Astrocyte (in vitro differentiated cells and primary cell): Measurements from ENCODE around the gene GNA14. TPM values are rescaled to one million over a fixed set of nuclear protein-coding genes. Genes with fewer than 3 reads are reported as not detected.

Experiments used
- DNase-seq: peaks from one replicate; pipeline ENCODE4 v3.0.0-alpha.2; 2010; ENCODE audit warnings: low read depth
- FAIRE-seq: peaks from 2 replicates; lab custom pipeline; 2011; peaks lifted over from hg19 to GRCh38; lab: Jason Lieb, UNC
- H2AFZ ChIP-seq: 2 replicates; pipeline ENCODE4 v1.6.0; 2012; ENCODE audit warnings: low read depth, low read length, inconsistent platforms
- H3K27ac ChIP-seq: 2 replicates; pipeline ENCODE4 v1.5.1; 2011; ENCODE audit warnings: low read depth, low read length, inconsistent platforms
- H3K27me3 ChIP-seq: 2 replicates; pipeline ENCODE4 v1.6.0; 2011; ENCODE audit warnings: low read length, inconsistent platforms; ENCODE audit not compliant: insufficient read depth
- H3K36me3 ChIP-seq: 2 replicates; pipeline ENCODE4 v1.5.1; 2011; ENCODE audit warnings: low read length, inconsistent platforms; ENCODE audit not compliant: insufficient read depth
- H3K4me1 ChIP-seq: 2 replicates; pipeline ENCODE4 v1.5.1; 2011; ENCODE audit warnings: low read length, inconsistent platforms; ENCODE audit not compliant: insufficient read depth
- H3K4me2 ChIP-seq: 2 replicates; pipeline ENCODE4 v1.6.0; 2012; ENCODE audit warnings: low read length, inconsistent platforms
- H3K4me3 ChIP-seq: 2 replicates; pipeline ENCODE4 v1.5.1; 2011; ENCODE audit warnings: low read depth, mild to moderate bottlenecking, low read length, inconsistent platforms; ENCODE audit not compliant: insufficient read depth
- H3K79me2 ChIP-seq: 2 replicates; pipeline ENCODE4 v1.6.0; 2012; ENCODE audit warnings: mild to moderate bottlenecking, low read length, inconsistent platforms; ENCODE audit not compliant: insufficient read depth
- H3K9ac ChIP-seq: 2 replicates; pipeline ENCODE4 v1.6.0; 2012; ENCODE audit warnings: mild to moderate bottlenecking, low read length, inconsistent platforms
- H3K9me3 ChIP-seq: 2 replicates; pipeline ENCODE4 v1.5.1; 2012; ENCODE audit warnings: low read depth, mild to moderate bottlenecking, low read length, inconsistent platforms; ENCODE audit not compliant: insufficient read depth
- H4K20me1 ChIP-seq: 2 replicates; pipeline ENCODE4 v1.6.0; 2012; ENCODE audit warnings: low read length, inconsistent platforms; ENCODE audit not compliant: insufficient read depth
- H3K27ac Mint-ChIP-seq: one replicate; pipeline ENCODE4 v1.8.0; 2021; ENCODE audit warnings: mild to moderate bottlenecking, mixed read lengths; ENCODE audit not compliant: unreplicated experiment
- H3K27me3 Mint-ChIP-seq: one replicate; pipeline ENCODE4 v1.8.0; 2021; ENCODE audit warnings: low read depth, mixed read lengths; ENCODE audit not compliant: unreplicated experiment
- H3K36me3 Mint-ChIP-seq: one replicate; pipeline ENCODE4 v1.8.0; 2021; ENCODE audit warnings: low read depth, mixed read lengths; ENCODE audit not compliant: unreplicated experiment
- H3K4me1 Mint-ChIP-seq: one replicate; pipeline ENCODE4 v1.8.0; 2021; ENCODE audit warnings: low read depth, mixed read lengths; ENCODE audit not compliant: unreplicated experiment
- H3K4me3 Mint-ChIP-seq: one replicate; pipeline ENCODE4 v1.8.0; 2021; ENCODE audit warnings: mild to moderate bottlenecking, moderate library complexity, mixed read lengths; ENCODE audit not compliant: unreplicated experiment
- H3K9me3 Mint-ChIP-seq: one replicate; pipeline ENCODE4 v1.8.0; 2021; ENCODE audit warnings: mild to moderate bottlenecking, mixed read lengths; ENCODE audit not compliant: unreplicated experiment
- CTCF ChIP-seq: IDR thresholded peaks from 2 replicates; pipeline ENCODE4 v1.5.1; 2011; ENCODE audit warnings: low read depth, mild to moderate bottlenecking, inconsistent platforms, low read length, moderate library complexity; ENCODE audit not compliant: insufficient read depth
- EZH2 ChIP-seq: IDR thresholded peaks from 2 replicates; pipeline ENCODE4 v1.6.1; 2012; ENCODE audit warnings: mild to moderate bottlenecking, low read length, inconsistent platforms; ENCODE audit not compliant: insufficient read depth
- total RNA-seq: library from RNA; stranded (reverse); gene quantifications from 2 replicates; pipeline ENCODE4 v1.2.1, GENCODE V29; 2021

The GNA14 gene
- total RNA-seq, 1 donor from 2014 or later: 1.0 TPM

- TF ChIP-seq CTCF (no peak), EZH2 (no peak)
- Histone ChIP-seq H4K20me1 (no peaks in the 10 kb centered on the region), H3K27me3 (no peaks in the 10 kb centered on the region), H2AFZ (no peak overlapping the region), H3K9me3 (no peaks in the 10 kb centered on the region), H3K4me2 (no peak overlapping the region), H3K36me3 (no peaks in the 10 kb centered on the region), H3K27ac (peak overlapping the region; percentile 50), H3K4me1 (peaks cover 37% of the 10 kb centered on the region), H3K79me2 (no peaks in the 10 kb centered on the region), H3K9ac (peak overlapping the region; percentile 19), H3K4me3 (no peak overlapping the region)
- Mint-ChIP-seq H3K27ac (no peak overlapping the region), H3K36me3 (peaks cover 2% of the 10 kb centered on the region), H3K9me3 (peaks cover 2% of the 10 kb centered on the region), H3K4me3 (no peak overlapping the region), H3K4me1 (peaks cover 33% of the 10 kb centered on the region), H3K27me3 (peaks cover 2% of the 10 kb centered on the region)
- FAIRE-seq: no peak
- no peak for DNase-seq
Measured at GRCh38 chr9:77453825-77454647, 194.1 kb downstream of the GNA14 start.

- H3K4me3 ChIP-seq: no peak overlapping the region
- H3K79me2 ChIP-seq: no peaks in the 10 kb centered on the region
- Mint-ChIP-seq H3K9me3 (peaks cover 3% of the 10 kb centered on the region), H3K27me3 (peaks cover 2% of the 10 kb centered on the region), H3K27ac (no peak overlapping the region), H3K4me1 (peaks cover 23% of the 10 kb centered on the region), H3K4me3 (no peak overlapping the region), H3K36me3 (peaks cover 2% of the 10 kb centered on the region)
- no peaks in the 10 kb centered on the region for H3K9me3 ChIP-seq
- FAIRE-seq: no peak
- peak overlapping the region; percentile 85 for H3K27ac ChIP-seq
- H3K4me1 ChIP-seq: peaks cover 35% of the 10 kb centered on the region
- no peak for TF ChIP-seq EZH2
- TF ChIP-seq CTCF: no peak
- no peaks in the 10 kb centered on the region for H3K36me3 ChIP-seq
- no peaks in the 10 kb centered on the region for H4K20me1 ChIP-seq
- no peak overlapping the region for H2AFZ ChIP-seq
- no peaks in the 10 kb centered on the region for H3K27me3 ChIP-seq
- no peak for DNase-seq
- H3K9ac ChIP-seq: no peak overlapping the region
- peak overlapping the region; percentile 1 for H3K4me2 ChIP-seq
Measured at GRCh38 chr9:77451507-77451906, 196.6 kb downstream of the GNA14 start.

GRCh38 chr9:77450085-77450475 lies 198.0 kb downstream of the GNA14 start:
- H3K27ac Mint-ChIP-seq: peak overlapping the region; percentile 99

More at GRCh38 chr9:77450085-77450475, 198.0 kb downstream of the GNA14 start:
- H3K4me3 Mint-ChIP-seq: peak overlapping the region; percentile 8
- Histone ChIP-seq H3K4me1 (peaks cover 33% of the 10 kb centered on the region), H3K4me3 (no peak overlapping the region), H3K9me3 (no peaks in the 10 kb centered on the region), H4K20me1 (no peaks in the 10 kb centered on the region), H3K9ac (peak overlapping the region; percentile 39), H3K4me2 (peak overlapping the region; percentile 75), H3K79me2 (no peaks in the 10 kb centered on the region), H3K27me3 (no peaks in the 10 kb centered on the region), H3K27ac (peak overlapping the region; percentile 85), H2AFZ (peak overlapping the region; percentile 34), H3K36me3 (no peaks in the 10 kb centered on the region)
- peaks cover 23% of the 10 kb centered on the region for H3K4me1 Mint-ChIP-seq
- H3K36me3 Mint-ChIP-seq: peaks cover 2% of the 10 kb centered on the region
- FAIRE-seq: no peak
- H3K9me3 Mint-ChIP-seq: peaks cover 4% of the 10 kb centered on the region
- no peak for TF ChIP-seq EZH2
- TF ChIP-seq CTCF: no peak
- peaks cover 2% of the 10 kb centered on the region for H3K27me3 Mint-ChIP-seq
- no peak for DNase-seq
